HUES6 (cell line): ENCODE measurements around the gene PIGL.
"Not testable (repeated sequence)": the region's sequence is repeated elsewhere in the genome, so short reads cannot be mapped to it uniquely, and the experiment has no call there.

Experiments
- H3K27ac ChIP-seq: 2 replicates; pipeline ENCODE4 v1.7.0; 2013; ENCODE audit warnings: low read depth, mild to moderate bottlenecking, low read length, inconsistent platforms
- H3K27me3 ChIP-seq: 2 replicates; pipeline ENCODE4 v1.6.1; 2013; ENCODE audit warnings: low read length; ENCODE audit not compliant: control insufficient read depth, insufficient read depth
- H3K36me3 ChIP-seq: 2 replicates; pipeline ENCODE4 v1.6.1; 2013; ENCODE audit warnings: low read length; ENCODE audit not compliant: control insufficient read depth, insufficient read depth
- H3K4me1 ChIP-seq: 2 replicates; pipeline ENCODE4 v1.6.1; 2013; ENCODE audit warnings: low read length; ENCODE audit not compliant: control insufficient read depth, insufficient read depth
- H3K4me3 ChIP-seq: 2 replicates; pipeline ENCODE4 v1.5.1; 2013; ENCODE audit warnings: low read depth, low read length
- H3K9ac ChIP-seq: one replicate; pipeline ENCODE4 v1.6.1; 2013; ENCODE audit warnings: mild to moderate bottlenecking, low read length
- H3K9me3 ChIP-seq: 2 replicates; pipeline ENCODE4 v1.6.1; 2013; ENCODE audit warnings: low read depth, low read length; ENCODE audit not compliant: control insufficient read depth, insufficient read depth

PIGL gene

DNA sequence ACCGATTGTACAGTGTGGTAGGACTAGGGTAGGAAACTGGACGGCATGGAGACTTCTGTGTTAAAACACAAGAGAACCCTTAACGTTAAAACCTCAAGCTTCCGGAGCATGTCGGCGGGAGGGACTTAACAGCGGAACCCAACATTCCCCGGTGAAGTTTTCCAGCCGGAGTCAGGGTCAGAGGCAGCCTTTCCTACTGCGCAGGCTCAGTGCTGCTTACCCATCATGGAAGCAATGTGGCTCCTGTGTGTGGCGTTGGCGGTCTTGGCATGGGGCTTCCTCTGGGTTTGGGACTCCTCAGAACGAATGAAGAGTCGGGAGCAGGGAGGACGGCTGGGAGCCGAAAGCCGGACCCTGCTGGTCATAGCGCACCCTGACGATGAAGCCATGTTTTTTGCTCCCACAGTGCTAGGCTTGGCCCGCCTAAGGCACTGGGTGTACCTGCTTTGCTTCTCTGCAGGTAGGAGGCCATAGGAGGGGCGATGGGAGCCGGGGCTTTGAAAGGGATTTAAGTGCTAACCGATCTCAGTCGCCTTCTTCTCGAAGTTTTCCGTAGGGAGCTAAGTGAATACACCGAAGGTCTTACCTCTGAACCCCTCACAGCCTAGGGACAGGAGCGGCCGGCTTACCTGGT is at the start of gene PIGL:
Gene PIGL, plus strand, starts transcription at position 209 of the 634 bp plus-strand sequence. Its CDS starts 17 bp downstream, at position 226.
- Histone ChIP-seq H3K36me3 (no peaks in the 10 kb centered on the region; the same call in 1 of the 2 replicates), H3K9ac (peak within 1 kb of the TSS; percentile 94), H3K27me3 (no peaks in the 10 kb centered on the region), H3K27ac (peak within 1 kb of the TSS; percentile 98), H3K9me3 (no peaks in the 10 kb centered on the region), H3K4me1 (peaks cover 10% of the 10 kb centered on the region), H3K4me3 (peak within 1 kb of the TSS; percentile 92)

DNA sequence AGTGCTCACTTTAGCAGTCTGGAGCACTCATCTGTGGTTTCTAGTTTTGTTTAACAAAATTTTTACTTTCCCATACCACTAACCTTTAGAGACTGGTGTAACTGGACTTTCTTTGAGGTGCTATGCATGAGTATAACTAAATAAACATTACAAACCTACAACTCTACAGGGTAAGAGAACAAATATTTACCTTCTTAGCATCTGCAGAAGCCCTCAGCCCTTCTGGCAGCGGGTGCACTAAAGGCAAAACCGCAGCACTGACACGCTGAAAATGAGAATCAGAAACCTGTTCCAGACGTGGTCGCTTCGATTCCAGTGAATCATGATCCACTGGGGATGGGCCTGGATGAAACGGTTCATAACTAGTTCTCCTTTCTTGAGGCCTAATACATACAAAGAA is 45.4 kb upstream of the PIGL start:
- Histone ChIP-seq H3K36me3 (peaks cover 19% of the 10 kb centered on the region), H3K4me3 (no peak overlapping the region), H3K4me1 (no peaks in the 10 kb centered on the region), H3K27ac (no peak overlapping the region), H3K27me3 (no peaks in the 10 kb centered on the region), H3K9me3 (no peaks in the 10 kb centered on the region), H3K9ac (no peak overlapping the region)

DNA sequence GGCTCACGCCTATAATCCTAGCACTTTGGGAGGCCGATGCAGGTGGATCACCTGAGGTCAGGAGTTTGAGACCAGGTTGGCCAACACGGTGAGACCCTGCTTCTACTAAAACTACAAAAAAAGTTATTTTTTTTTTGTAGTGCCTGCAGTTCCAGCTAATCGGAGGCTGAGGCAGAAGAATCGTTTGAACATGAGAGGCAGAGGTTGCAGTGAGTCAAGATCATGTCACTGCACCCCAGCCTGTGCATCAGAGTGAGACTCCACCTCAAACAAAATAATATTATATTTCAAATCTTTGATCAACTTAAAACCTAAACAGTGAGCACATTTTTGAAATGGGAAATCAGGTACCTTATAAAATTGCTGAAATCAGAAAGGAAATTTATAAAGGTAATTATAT is 38.2 kb upstream of the PIGL start:
- Histone ChIP-seq H3K36me3 (peaks cover 3% of the 10 kb centered on the region; the same call in 1 of the 2 replicates), H3K27ac (no peak overlapping the region), H3K9ac (no peak overlapping the region), H3K4me3 (no peak overlapping the region), H3K27me3 (no peaks in the 10 kb centered on the region), H3K4me1 (no peaks in the 10 kb centered on the region), H3K9me3 (no peaks in the 10 kb centered on the region)

DNA sequence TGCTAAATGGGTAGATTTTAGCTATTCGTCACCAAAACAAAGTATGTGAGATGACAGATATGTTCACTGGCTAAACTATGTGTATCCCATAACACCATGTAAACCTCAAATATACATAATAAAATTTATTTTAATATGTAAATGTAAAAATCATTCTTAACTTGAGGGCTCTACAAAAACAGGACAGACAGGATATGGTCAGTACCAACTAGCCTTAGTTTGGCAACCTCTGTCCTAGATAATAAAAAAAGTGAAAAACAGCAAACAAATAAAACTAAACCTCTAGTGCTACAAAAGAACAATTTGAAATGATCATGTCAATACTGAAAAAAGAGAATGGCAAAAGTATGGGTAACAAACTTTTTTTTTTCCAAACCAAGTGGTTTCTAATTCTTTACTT is 35.4 kb upstream of the PIGL start:
- H3K9me3 ChIP-seq, result no peaks in the 10 kb centered on the region
- H3K4me3 ChIP-seq, result no peak overlapping the region
- no peak overlapping the region for H3K27ac ChIP-seq
- H3K4me1 ChIP-seq, result no peaks in the 10 kb centered on the region
- no peaks in the 10 kb centered on the region for H3K27me3 ChIP-seq
- H3K9ac ChIP-seq, result no peak overlapping the region
- peaks cover 22% of the 10 kb centered on the region for H3K36me3 ChIP-seq

DNA sequence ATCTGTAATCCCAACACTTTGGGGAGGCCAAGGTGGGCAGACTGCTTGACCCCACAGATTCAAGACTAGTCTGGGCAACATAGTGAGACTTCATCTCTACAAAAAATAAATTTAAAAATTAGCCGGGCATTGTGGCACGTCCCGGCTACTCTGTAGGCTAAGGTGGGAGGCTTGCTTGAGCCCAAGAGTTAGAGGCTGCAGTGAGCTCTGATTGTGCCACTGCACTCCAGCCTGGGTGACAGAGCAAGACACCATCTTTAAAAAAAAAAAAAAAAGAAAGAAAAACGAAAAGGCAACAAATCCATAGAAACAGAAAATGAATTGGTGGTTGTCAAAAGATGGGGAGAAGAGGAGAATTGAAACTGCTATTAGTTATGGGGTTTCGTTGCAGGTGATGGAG is 29.4 kb upstream of the PIGL start:
- peaks cover 45% of the 10 kb centered on the region for H3K36me3 ChIP-seq

DNA sequence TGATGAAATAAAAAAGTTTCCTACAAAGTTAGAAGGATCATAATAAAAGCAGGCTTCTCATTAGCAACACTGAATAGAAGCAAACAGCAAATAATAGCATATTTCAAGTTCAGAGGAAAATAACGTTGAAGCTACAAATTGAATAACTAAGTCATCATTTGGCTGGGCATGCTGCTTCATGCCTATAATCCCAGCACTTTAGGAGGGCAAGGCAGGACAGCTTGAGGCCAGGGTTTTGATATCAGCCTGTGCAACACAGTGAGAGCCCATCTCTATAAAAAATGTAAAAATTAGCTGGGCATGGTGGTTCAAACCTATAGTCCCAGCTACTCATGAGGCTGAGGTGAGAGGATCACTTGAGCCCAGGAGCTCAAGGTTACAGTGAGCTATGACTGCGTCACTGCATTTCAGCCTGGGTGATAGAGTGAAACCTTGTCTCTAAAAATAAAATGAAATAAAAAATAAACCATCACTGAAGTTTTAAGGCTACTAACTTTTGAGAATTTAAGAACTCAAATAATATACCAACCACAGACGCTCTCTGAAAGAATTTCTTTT is 27.1 kb upstream of the PIGL start:
- H3K9me3 ChIP-seq, result no peaks in the 10 kb centered on the region
- peaks cover 52% of the 10 kb centered on the region for H3K36me3 ChIP-seq
- H3K27me3 ChIP-seq, result no peaks in the 10 kb centered on the region
- H3K4me1 ChIP-seq, result no peaks in the 10 kb centered on the region
- H3K9ac ChIP-seq, result no peak overlapping the region
- no peak overlapping the region for H3K27ac ChIP-seq
- H3K4me3 ChIP-seq, result no peak overlapping the region

More for the DNA sequence above, 29.4 kb upstream of the PIGL start:
- Histone ChIP-seq H3K27ac (no peak overlapping the region), H3K9me3 (no peaks in the 10 kb centered on the region), H3K9ac (no peak overlapping the region), H3K27me3 (no peaks in the 10 kb centered on the region), H3K4me3 (no peak overlapping the region), H3K4me1 (no peaks in the 10 kb centered on the region)

DNA sequence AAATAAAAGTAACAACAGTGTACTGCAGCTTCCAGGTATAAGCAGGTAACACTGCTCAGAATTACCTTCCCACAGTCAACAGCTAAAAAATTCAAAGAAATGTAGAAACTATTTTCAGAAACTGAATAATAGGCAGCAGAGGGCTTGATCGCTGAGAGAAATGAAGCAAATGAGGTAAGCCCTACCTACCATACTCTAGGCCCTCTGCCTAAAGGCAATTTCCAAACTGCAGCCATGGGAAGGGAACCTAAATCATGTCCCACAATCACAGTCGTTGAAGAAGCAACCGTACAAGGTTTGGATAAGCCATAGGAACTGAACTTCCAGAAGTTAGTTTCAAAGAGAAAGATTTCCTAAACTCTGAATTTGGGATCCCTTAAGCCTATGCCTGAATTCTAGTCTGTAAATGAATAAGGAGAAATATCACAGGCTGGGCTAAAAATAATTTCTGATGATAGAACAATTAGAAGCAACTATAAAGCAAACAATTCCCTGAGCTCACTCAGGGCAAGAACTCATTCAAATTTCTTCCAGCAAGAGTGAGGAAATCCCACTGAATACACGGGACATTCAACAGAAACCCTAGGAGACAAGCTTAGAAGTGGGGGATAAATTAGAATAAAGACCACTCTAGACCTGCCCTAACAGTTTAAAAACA is 26.2 kb upstream of the PIGL start:
- Histone ChIP-seq H3K27ac (0 out of 2 replicates have a peak overlapping the region, but pooled peaks have one; percentile 14), H3K27me3 (no peaks in the 10 kb centered on the region), H3K4me1 (no peaks in the 10 kb centered on the region), H3K36me3 (peaks cover 47% of the 10 kb centered on the region), H3K9me3 (no peaks in the 10 kb centered on the region), H3K4me3 (no peak overlapping the region), H3K9ac (no peak overlapping the region)

DNA sequence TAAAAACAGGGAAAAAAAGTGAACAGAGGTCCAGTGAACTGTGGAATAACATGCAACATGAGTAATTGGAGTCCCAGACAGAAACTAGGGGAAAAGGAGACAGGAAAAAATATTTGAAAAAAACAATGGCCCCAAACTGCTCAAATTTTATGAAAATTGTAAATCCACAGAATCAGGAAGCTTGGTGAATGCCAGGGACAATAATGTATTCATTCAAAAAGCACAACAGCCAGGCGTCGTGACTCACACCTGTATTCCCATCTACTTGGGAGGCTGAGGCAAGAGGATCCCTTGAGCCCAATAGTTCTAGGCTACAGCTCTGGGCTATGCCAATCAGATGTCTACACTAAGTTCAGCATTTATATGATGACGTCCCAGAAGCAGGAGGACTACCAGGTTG is 25.4 kb upstream of the PIGL start:
- no peaks in the 10 kb centered on the region for H3K4me1 ChIP-seq
- no peak overlapping the region for H3K27ac ChIP-seq
- H3K4me3 ChIP-seq, result no peak overlapping the region
- H3K36me3 ChIP-seq, result peaks cover 39% of the 10 kb centered on the region
- no peaks in the 10 kb centered on the region for H3K27me3 ChIP-seq
- no peaks in the 10 kb centered on the region for H3K9me3 ChIP-seq
- no peak overlapping the region for H3K9ac ChIP-seq

DNA sequence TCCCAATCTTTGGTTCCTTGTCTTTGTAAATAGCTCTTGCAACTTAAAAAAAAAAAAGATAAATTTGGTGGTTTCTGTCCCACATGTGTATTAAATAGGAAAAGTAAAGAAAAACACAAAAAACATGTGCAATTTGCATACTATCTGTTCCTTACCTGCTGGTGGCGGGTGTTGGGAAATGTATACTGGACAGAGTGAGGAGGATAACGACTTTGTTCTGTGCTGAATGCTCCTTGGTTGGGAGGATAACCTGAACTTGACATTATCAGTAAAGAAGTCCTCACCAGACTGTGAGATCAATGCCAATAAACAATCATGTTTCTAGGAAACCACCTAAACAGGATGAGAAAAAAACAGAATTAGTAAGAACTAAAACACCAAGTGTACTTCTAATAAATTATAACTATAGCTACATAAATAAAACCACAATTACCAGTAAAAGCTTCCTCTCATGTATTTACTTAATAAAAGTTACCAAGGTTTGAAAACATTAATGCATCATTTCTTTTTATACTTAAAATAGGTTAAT is 22.6 kb upstream of the PIGL start:
- not testable (repeated sequence) for H3K9me3 ChIP-seq, H3K27me3 ChIP-seq, H3K9ac ChIP-seq, H3K4me1 ChIP-seq, H3K27ac ChIP-seq, H3K4me3 ChIP-seq
- H3K36me3 ChIP-seq, result peaks cover 40% of the 10 kb centered on the region

DNA sequence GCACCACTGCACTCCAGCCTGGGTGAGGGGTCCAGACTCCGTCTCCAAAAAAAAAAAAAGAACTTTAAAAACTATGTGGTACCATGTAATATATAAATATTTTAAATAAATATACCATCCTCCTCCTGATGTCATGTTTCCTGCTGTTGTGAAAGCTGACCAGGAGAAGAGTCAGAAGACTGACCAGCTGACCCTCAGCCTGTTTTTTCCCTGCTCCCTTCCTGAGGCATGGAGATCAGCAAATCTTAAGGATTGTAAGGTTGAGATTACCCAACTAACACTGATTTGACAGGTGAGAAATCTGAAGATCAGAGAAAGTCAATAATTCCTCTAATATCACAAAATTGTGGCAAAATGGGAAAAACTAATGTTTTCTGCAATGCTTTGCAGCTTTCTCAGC is 19.7 kb upstream of the PIGL start:
- Histone ChIP-seq H3K36me3 (peaks cover 25% of the 10 kb centered on the region), H3K27ac (no peak overlapping the region), H3K4me3 (no peak overlapping the region), H3K27me3 (no peaks in the 10 kb centered on the region), H3K9ac (no peak overlapping the region), H3K9me3 (no peaks in the 10 kb centered on the region), H3K4me1 (peaks cover 4% of the 10 kb centered on the region; the same call in 1 of the 2 replicates)

DNA sequence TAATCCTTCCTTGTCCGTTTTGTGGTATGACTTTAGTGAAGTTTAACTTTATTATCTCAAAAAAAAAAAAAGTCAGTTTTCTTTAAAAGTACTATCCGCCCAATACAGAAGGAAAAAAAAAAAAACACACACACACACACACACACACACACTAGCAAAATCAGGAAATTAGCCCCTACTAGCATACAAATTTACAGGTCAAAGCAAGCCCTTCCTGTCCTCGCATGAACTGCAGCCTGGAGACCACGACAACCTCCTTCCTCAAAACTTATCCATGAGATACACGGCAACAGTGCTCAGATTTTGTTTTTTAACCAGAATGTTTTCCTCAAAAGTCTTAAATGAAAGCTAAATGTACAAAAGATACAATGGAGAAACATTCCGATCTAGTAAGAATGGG is 17.9 kb upstream of the PIGL start:
- Histone ChIP-seq H3K9ac (no peak overlapping the region), H3K36me3 (peaks cover 11% of the 10 kb centered on the region), H3K4me1 (peaks cover 15% of the 10 kb centered on the region), H3K9me3 (no peaks in the 10 kb centered on the region), H3K27ac (no peak overlapping the region), H3K27me3 (no peaks in the 10 kb centered on the region), H3K4me3 (peak overlapping the region; percentile 32; the same call in 1 of the 2 replicates)
